Measurements from ENCODE around the gene CEACAM16. TPM values are rescaled to one million over a fixed set of nuclear protein-coding genes. Genes with fewer than 3 reads are reported as not detected.
"Not testable (repeated sequence)": the region's sequence is repeated elsewhere in the genome, so short reads cannot be mapped to it uniquely, and the experiment has no call there.

The CEACAM16 gene
- total and polyA plus RNA-seq, 10 donors: not detected

GRCh38 chr19:44706506-44707236 is 7.7 kb downstream of the CEACAM16 start:
- TF ChIP-seq POLR2AphosphoS5 (IDR thresholded peaks at IDR 0.05): no peak
- H3K4me1 ChIP-seq: peaks cover 0 to 12% (median 0%) of the 10 kb centered on the region in 6 donors
- H3K9me3 ChIP-seq: no peaks in the 10 kb centered on the region
- DNase-seq: no peak
- WGBS, 5 donors: 86 to 95% (median 89%) methylated on average over 6 of the region's 6 CpGs
- intact Hi-C loops (cut with DNase I; ENCODE audit: low total_unique reads): no loop called here
- no peaks in the 10 kb centered on the region for H3K36me3 ChIP-seq
- no peaks in the 10 kb centered on the region for H3K27me3 ChIP-seq (replicated peaks in 1 of 7)
- H3K27ac ChIP-seq: no peak overlapping the region
- H3K4me3 ChIP-seq: no peak overlapping the region

- DNase-seq: no peak
- no peak for TF ChIP-seq POLR2AphosphoS5 (IDR thresholded peaks at IDR 0.05)
- no peak for TF ChIP-seq CTCF (IDR thresholded peaks at IDR 0.05 in 8 of 11, conservative IDR thresholded peaks at IDR 0.05 in 3 of 11)
- no peak for TF ChIP-seq POLR2A (IDR thresholded peaks at IDR 0.05)
- 90 to 95% (median 92%) methylated on average over 2 to 20 of the region's 20 CpGs for WGBS, 5 donors
- no peaks in the 10 kb centered on the region for H3K9me3 ChIP-seq
- H3K27me3 ChIP-seq (replicated peaks in 1 of 7): no peaks in the 10 kb centered on the region
- no peak overlapping the region for H3K27ac ChIP-seq
- intact Hi-C loops (cut with DNase I; ENCODE audit: low total_unique reads): no loop called here
- H3K36me3 ChIP-seq: no peaks in the 10 kb centered on the region
- H3K4me3 ChIP-seq: no peak overlapping the region
- peaks cover 0 to 12% (median 0%) of the 10 kb centered on the region in 6 donors for H3K4me1 ChIP-seq
Measured at GRCh38 chr19:44707794-44708193, 8.8 kb downstream of the CEACAM16 start.

- H3K27me3 ChIP-seq (replicated peaks in 1 of 7): no peaks in the 10 kb centered on the region
- no peaks in the 10 kb centered on the region for H3K9me3 ChIP-seq
- H3K4me3 ChIP-seq: no peak overlapping the region
- H3K4me1 ChIP-seq: peaks cover 0 to 12% (median 0%) of the 10 kb centered on the region in 6 donors
- WGBS, 5 donors: 72 to 94% (median 79%) methylated on average over 4 to 5 of the region's 5 CpGs
- H3K36me3 ChIP-seq: no peaks in the 10 kb centered on the region
- intact Hi-C loops (cut with DNase I; ENCODE audit: low total_unique reads): no loop called here
- H3K27ac ChIP-seq: no peak overlapping the region
- TF ChIP-seq CTCF (IDR thresholded peaks at IDR 0.05 in 8 of 11, conservative IDR thresholded peaks at IDR 0.05 in 3 of 11) (no peak), POLR2AphosphoS5 (IDR thresholded peaks at IDR 0.05) (no peak), POLR2A (IDR thresholded peaks at IDR 0.05) (no peak)
- no peak for DNase-seq
Measured at GRCh38 chr19:44708940-44709339, 10.0 kb downstream of the CEACAM16 start.

GRCh38 chr19:44709434-44710266 is 10.7 kb downstream of the CEACAM16 start:
- 57 to 95% (median 92%) methylated on average over 3 to 4 of the region's 4 CpGs for WGBS, 5 donors

DNA sequence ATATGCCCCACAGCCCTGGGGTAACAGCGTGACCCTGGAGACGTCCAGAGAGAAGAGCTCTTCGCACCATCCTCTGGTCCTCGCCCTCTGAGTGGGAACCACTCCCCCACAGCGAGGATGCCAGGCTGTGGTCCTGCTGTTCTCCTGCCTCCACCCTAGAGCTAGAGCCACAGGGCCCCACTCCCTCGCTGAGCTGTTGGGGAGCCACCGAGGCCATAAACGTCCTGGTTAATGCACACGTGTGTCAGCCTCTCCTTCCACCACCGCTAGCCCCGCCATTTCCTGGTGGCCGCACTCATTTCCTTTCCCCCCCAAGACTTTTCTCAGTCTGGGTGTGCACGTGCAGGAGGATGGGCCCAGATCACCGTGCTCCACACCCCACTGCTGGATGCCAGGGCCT is 11.5 kb downstream of the CEACAM16 start:
- intact Hi-C loops (cut with DNase I; ENCODE audit: low total_unique reads): no loop called here
- TF ChIP-seq CTCF (IDR thresholded peaks at IDR 0.05 in 8 of 11, conservative IDR thresholded peaks at IDR 0.05 in 3 of 11) (no peak), POLR2A (IDR thresholded peaks at IDR 0.05) (no peak), POLR2AphosphoS5 (IDR thresholded peaks at IDR 0.05) (no peak)
- Histone ChIP-seq H3K27ac (peak overlapping the region in 2 of 8 donors; percentile 1 to 30), H3K27me3 (replicated peaks in 1 of 7) (no peaks in the 10 kb centered on the region), H3K36me3 (peaks cover 0 to 5% (median 0%) of the 10 kb centered on the region in 6 donors), H3K9me3 (peaks cover 0 to 13% (median 11%) of the 10 kb centered on the region in 8 donors), H3K4me3 (no peak overlapping the region), H3K4me1 (peaks cover 0 to 12% (median 0%) of the 10 kb centered on the region in 6 donors)
- WGBS, 5 donors: 37 to 51% (median 44%) methylated on average over 10 to 14 of the region's 14 CpGs
- DNase-seq: no peak

More at GRCh38 chr19:44709434-44710266, 10.7 kb downstream of the CEACAM16 start:
- H3K9me3 ChIP-seq; DNase-seq; H3K27me3 ChIP-seq (replicated peaks in 1 of 7); H3K27ac ChIP-seq; H3K4me3 ChIP-seq; intact Hi-C loops (cut with DNase I; ENCODE audit: low total_unique reads); H3K36me3 ChIP-seq: not testable (repeated sequence)
- H3K4me1 ChIP-seq: peaks cover 0 to 12% (median 0%) of the 10 kb centered on the region in 6 donors
